ENCODE measurements around the gene R3HDM1.

GRCh38 chr2:135650721-135651120 is 119.4 kb downstream of the R3HDM1 start:
- TF ChIP-seq POLR2AphosphoS5 (IDR thresholded peaks at IDR 0.05; ENCODE audit: borderline replicate concordance, low read depth, low read length) (no peak), EZH2 (IDR thresholded peaks at IDR 0.05) (no peak)

Data from SK-N-MC (cell line).